ENCODE results near the gene PTPRD. TPM values are rescaled to one million over a fixed set of nuclear protein-coding genes. Genes with fewer than 3 reads are reported as not detected.

The PTPRD gene
- total and polyA plus RNA-seq, 9 of the 15 experiments (the other 6 are each of a cell fraction or from before 2014, with no cell fraction given), result 0.11 TPM; not detected in 8

DNA sequence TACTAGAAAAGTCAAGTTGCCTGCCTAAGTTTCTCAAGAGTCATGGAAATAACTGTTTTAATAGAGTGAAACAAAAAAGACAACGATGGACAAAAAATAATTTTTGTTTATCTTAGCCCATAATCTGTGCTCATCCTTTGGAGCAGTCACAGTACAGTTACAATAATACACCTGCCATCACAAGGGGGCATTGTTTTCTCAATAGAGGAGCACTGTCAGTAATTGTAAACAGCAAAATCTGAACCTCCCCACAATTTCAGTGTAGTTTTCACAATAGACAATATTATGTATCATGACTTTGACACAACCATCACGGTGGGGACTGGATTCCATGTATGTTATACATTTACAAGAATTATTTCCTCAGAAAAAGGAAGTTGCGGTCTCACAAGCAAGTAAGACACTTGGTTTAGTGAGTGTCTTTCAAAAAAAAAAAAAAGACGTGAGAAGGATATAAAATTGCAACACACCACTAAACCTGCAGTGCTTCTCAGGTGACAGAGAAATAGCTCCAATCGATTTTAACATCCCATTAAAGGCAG lies 586.3 kb downstream of the PTPRD start (continued):
- TF ChIP-seq BRD9 (IDR thresholded peaks at IDR 0.05; ENCODE audit: low read depth, partially characterized antibody) (no peak), ZNF444 (CRISPR knock-in tag; IDR thresholded peaks at IDR 0.05) (no peak), NFE2L1 (tag; IDR thresholded peaks at IDR 0.05; ENCODE audit: borderline replicate concordance, low read depth) (no peak), ZNF133 (CRISPR knock-in tag; IDR thresholded peaks at IDR 0.05) (no peak), ZNF764 (CRISPR knock-in tag; IDR thresholded peaks at IDR 0.05; ENCODE audit: low read depth) (no peak), ZNF121 (CRISPR knock-in tag; conservative IDR thresholded peaks at IDR 0.05) (no peak), MAZ (CRISPR knock-in tag; conservative IDR thresholded peaks at IDR 0.05 in 1 of 2, IDR thresholded peaks at IDR 0.05 in 1 of 2) (no peak)
- TF ChIP-seq, protein P1, sequence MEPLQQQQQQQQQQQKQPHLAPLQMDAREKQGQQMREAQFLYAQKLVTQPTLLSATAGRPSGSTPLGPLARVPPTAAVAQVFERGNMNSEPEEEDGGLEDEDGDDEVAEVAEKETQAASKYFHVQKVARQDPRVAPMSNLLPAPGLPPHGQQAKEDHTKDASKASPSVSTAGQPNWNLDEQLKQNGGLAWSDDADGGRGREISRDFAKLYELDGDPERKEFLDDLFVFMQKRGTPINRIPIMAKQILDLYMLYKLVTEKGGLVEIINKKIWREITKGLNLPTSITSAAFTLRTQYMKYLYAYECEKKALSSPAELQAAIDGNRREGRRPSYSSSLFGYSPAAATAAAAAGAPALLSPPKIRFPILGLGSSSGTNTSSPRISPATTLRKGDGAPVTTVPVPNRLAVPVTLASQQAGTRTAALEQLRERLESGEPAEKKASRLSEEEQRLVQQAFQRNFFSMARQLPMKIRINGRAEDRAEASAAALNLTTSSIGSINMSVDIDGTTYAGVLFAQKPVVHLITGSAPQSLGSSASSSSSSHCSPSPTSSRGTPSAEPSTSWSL (CRISPR knock-in tag; IDR thresholded peaks at IDR 0.05; ENCODE audit: borderline replicate concordance), result no peak

DNA sequence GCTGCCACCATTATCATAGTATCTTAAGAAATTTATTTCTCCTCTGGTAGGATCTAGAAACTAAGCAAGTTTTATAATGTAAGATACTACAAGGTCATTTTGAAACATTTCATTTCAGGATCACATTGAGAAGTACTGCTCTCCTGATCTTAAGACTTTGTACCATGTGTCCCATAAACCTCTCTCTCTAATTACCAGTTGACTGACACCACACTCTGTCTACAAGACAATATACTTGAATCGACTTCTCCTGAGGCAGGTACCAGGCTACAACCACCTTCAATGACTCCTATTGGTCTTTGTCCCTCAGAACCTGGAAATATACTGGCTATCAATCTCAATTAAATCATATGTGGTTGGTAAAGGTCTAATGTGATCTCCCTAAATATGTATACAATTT lies 597.0 kb downstream of the PTPRD start:
- DNase-seq (ENCODE audit: extremely low read depth in 1 of 4, low spot score in 3 of 4), result no peak
- WGBS (ENCODE audit: insufficient coverage, low coverage, missing lambda C conversion rate), result 0% methylated on average over 1 of the region's 1 CpG
- CTCF ChIA-PET (ENCODE audit: low intra/inter-chr PET ratio), result no interaction called here
- ATAC-seq, result no peak
- in situ Hi-C loops (cut with MboI), result no loop called here
- POLR2A ChIA-PET, result no interaction called here
- H3K79me2 ChIP-seq (ENCODE audit: control insufficient read depth, insufficient read depth, low read length), result no peaks in the 10 kb centered on the region
- no peak overlapping the region for H3K4me2 ChIP-seq (ENCODE audit: insufficient read depth, low read length)
- intact Hi-C loops (cut with micrococcal nuclease), result no loop called here
- no peaks in the 10 kb centered on the region for H3K9me3 ChIP-seq (replicated peaks; ENCODE audit: control insufficient read depth, insufficient read depth, low read depth, low read length)
- BruUV-seq (replicated peaks), result no TSS peak
- H3K27me3 ChIP-seq (ENCODE audit: control insufficient read depth in 2 of 2, insufficient read depth in 2 of 2, low read length in 2 of 2), result no peaks in the 10 kb centered on the region
- no peaks in the 10 kb centered on the region for H3K4me1 ChIP-seq (replicated peaks in 1 of 2; ENCODE audit: control insufficient read depth in 2 of 2, insufficient read depth in 2 of 2, low read length in 2 of 2)
- H4K20me1 ChIP-seq (replicated peaks; ENCODE audit: control insufficient read depth, insufficient read depth, low read length), result no peaks in the 10 kb centered on the region
- H2AFZ ChIP-seq (ENCODE audit: low read depth, low read length), result no peak overlapping the region
- no peak overlapping the region for H3K9ac ChIP-seq (ENCODE audit: insufficient read depth in 1 of 2, low read depth in 2 of 2, low read length in 2 of 2)
- no peak overlapping the region for H3K27ac ChIP-seq (ENCODE audit: extremely low read depth, low read depth, low read length)
- no peaks in the 10 kb centered on the region for H3K36me3 ChIP-seq (ENCODE audit: control insufficient read depth, insufficient read depth, low read length)
- H3K9me1 ChIP-seq (ENCODE audit: control insufficient read depth, insufficient read depth, low read length), result no peaks in the 10 kb centered on the region
- no peak overlapping the region for H3K4me3 ChIP-seq
- FAIRE-seq, result no peak
- TF ChIP-seq TRIM28 (IDR thresholded peaks at IDR 0.05), result no peak
- no peak for TF ChIP-seq ZNF282 (CRISPR knock-in tag; IDR thresholded peaks at IDR 0.05)
- no peak for TF ChIP-seq SMARCB1 (IDR thresholded peaks at IDR 0.05; ENCODE audit: insufficient read length, low read depth)
- TF ChIP-seq, protein P2, sequence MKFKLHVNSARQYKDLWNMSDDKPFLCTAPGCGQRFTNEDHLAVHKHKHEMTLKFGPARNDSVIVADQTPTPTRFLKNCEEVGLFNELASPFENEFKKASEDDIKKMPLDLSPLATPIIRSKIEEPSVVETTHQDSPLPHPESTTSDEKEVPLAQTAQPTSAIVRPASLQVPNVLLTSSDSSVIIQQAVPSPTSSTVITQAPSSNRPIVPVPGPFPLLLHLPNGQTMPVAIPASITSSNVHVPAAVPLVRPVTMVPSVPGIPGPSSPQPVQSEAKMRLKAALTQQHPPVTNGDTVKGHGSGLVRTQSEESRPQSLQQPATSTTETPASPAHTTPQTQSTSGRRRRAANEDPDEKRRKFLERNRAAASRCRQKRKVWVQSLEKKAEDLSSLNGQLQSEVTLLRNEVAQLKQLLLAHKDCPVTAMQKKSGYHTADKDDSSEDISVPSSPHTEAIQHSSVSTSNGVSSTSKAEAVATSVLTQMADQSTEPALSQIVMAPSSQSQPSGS (CRISPR knock-in tag; IDR thresholded peaks at IDR 0.05), result no peak
- TF ChIP-seq ZNF217 (CRISPR knock-in tag; IDR thresholded peaks at IDR 0.05), result no peak
- TF ChIP-seq ESRRB (CRISPR knock-in tag; IDR thresholded peaks at IDR 0.05; ENCODE audit: borderline replicate concordance), result no peak
- TF ChIP-seq NFE2 (IDR thresholded peaks at IDR 0.05; ENCODE audit: low read depth), result no peak
- no peak for TF ChIP-seq HIVEP1 (CRISPR knock-in tag; IDR thresholded peaks at IDR 0.05)
- no peak for TF ChIP-seq CHD4 (IDR thresholded peaks at IDR 0.05; ENCODE audit: insufficient read depth, insufficient replicate concordance, low read depth, low read length, poor library complexity, severe bottlenecking)
- TF ChIP-seq RUNX1 (IDR thresholded peaks at IDR 0.05; ENCODE audit: low read depth), result no peak
- TF ChIP-seq, protein P3, sequence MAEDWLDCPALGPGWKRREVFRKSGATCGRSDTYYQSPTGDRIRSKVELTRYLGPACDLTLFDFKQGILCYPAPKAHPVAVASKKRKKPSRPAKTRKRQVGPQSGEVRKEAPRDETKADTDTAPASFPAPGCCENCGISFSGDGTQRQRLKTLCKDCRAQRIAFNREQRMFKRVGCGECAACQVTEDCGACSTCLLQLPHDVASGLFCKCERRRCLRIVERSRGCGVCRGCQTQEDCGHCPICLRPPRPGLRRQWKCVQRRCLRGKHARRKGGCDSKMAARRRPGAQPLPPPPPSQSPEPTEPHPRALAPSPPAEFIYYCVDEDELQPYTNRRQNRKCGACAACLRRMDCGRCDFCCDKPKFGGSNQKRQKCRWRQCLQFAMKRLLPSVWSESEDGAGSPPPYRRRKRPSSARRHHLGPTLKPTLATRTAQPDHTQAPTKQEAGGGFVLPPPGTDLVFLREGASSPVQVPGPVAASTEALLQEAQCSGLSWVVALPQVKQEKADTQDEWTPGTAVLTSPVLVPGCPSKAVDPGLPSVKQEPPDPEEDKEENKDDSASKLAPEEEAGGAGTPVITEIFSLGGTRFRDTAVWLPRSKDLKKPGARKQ (CRISPR knock-in tag; IDR thresholded peaks at IDR 0.05), result no peak
